Epithelial cell of alveolus of lung (primary cell): ENCODE data around the gene VCX3B. TPM values are rescaled to one million over a fixed set of nuclear protein-coding genes. Genes with fewer than 3 reads are reported as not detected.

Experiments used
- total RNA-seq: library from RNA; depleted of rRNA; stranded (reverse); fragments of >200 nt; gene quantifications from 2 replicates; pipeline ENCODE4 v1.2.1, GENCODE V29; 2015

The VCX3B gene
- not detected in 2 replicates for total RNA-seq

GRCh38 chrX:8464530-8464929, at the start of gene VCX3B:
Gene VCX3B, plus strand, starts transcription at chrX:8464830. Its CDS starts 621 bp downstream, at chrX:8465451.

